HG03108 (cell line): ENCODE measurements around the gene PIK3R6.
"Not testable (repeated sequence)": the region's sequence is repeated elsewhere in the genome, so short reads cannot be mapped to it uniquely, and the experiment has no call there.

ENCODE experiments used
- ATAC-seq: cut with Tn5 transposase; IDR thresholded peaks from one replicate; pipeline ENCODE4 v1.9.1; 2021; ENCODE audit warnings: moderate library complexity; ENCODE audit not compliant: unreplicated experiment

The PIK3R6 gene

DNA sequence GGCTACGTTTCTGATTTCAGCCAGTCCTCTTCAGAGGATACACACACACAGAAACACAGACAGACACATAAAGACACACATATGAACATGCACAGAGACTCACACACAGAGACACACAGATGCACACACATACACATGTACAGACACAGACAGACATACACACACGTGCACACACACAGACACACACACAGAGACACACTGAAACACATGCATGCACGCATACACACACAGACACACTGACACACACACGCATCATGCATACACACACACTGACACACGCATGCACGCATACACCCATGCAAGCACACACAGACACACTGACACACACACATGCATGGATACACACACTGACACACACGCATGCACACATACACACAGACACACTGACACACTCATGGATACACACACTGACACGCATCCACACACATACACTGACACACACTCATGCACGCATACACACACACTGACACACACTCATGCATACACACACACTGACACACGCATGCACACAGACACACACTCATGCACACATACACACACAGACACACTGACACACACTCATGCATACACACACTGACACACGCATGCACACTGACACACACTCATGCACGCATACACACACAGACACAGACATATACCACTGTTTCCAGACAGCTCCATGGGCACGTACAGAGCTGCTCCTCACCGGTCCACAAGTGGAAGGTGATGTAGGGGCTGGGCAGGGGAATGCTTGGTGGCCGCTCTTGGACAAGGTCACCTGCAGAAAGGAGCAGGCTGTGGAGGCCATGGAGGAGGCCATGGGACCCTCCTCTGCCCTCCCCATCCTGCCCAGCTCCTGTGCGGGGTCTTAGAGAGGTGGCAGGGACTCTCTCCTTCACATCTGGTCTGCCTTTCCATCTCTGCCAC lies 38.2 kb downstream of the PIK3R6 start:
- no peak for ATAC-seq

DNA sequence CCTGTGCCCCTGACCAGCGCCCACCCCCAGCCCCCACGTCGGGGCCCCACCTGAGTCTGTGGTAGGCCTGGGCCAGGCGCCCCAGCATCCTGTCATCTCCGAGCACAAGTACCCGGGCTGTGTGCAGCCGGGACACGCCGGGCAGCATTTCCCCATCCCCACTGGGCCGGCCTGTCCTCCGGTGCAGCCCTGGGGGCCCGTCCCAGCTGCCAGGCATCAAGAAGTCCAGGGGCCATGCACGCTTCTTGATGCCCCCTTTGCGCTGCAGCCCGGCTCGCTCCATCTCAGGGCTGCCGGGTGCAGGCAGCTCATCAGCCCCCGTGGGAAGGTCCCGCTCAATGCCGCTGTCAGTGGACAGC lies 39.0 kb downstream of the PIK3R6 start:
- ATAC-seq = no peak

DNA sequence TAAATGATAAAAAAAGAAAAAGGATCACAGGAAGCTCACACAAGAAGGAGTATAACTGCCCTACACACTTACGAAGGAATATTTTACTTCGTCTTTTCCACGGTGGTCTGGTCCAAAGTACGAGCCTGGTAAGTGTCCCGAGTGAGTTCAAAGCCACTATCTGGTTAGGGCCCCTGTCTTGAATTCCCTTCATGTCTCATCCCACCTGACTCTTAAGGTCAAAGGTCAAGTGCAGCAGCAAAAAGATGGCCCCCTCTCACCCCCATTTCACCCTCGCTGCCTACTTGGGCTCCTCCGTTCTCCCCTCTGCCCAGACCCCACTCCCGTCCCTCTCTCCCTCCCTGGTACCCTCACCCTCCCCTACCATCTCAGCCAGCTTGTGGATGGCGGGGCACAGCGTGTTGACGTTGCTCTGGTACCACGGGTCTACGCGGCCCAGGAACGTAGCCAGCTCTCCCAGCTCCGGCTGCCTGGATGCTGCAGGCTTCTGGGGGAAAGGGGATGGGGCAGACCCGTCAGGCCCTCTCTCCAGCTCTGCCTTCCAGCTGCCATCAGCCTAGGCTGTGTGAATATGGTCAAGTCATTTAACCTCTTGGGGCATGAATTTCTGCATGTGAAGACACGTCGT lies 40.6 kb downstream of the PIK3R6 start:
- no peak for ATAC-seq

DNA sequence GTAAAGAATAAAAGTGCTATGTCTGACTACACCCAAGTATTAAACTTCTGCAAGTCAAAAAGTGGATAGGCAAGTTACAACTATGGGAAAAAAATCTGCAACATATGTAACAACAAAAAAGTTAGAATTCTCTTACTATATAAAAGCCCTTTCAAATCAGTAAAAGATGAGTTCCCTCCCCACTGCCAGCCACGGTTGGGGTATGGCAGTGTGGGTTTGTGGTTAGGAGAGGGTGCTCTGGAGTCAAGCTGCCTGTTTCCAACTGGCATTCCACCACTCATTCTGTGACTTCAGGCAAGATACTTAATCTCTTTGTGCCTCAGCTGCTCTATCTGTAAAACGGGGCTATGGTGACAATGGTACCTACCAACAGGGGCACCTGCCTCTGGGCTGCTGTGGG lies 41.7 kb downstream of the PIK3R6 start:
- ATAC-seq = no peak

DNA sequence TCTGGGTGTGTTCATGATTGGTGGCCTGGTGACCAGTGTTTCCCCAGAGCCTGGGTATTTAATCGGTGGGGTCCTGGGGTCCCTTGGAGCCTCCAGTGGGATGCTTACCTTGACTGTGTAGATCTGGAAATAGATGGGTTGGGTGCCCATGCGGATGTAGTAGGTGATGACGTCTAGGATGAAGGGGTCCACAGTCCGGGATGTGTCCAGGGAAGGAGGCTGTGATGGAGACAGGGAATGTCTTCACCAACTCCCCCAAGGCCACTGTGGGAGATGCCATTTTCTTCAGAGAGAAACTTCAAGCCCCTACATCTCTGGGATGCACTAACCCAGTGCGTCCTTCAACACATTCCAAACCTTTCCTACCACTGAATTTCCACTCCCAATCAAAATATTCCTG lies 44.2 kb downstream of the PIK3R6 start:
- ATAC-seq = no peak

DNA sequence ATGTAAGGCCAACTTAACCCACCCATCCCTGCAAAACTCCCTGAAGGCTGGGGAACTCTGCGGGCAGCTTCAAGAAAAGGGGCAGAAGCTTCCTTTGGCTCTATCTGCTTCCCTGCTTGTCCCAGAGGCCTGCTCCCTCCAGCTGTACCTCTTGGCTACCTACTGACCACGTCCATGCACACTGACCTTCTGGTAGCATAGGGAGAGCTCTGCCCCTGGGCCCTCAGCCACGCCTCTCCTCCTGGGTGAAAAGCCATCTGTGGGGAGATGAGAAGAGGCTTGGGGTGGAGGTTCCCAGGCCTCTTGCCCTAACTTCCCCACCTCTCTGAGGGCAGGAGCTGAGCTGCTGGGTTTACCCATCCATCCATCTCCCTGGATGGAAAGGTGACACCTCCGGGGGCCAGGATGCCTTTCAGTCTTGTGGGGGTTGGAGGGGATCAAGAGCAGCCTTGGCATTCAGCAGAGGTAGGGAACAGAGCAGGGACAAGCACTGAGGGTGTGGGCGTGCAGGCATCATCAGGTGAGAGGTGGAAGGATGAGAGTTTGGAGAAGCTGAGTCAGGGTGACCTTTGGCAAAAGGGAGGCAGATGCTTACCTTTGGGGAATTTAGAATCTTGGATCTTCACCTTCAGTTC lies 45.0 kb downstream of the PIK3R6 start:
- ATAC-seq = no peak

DNA sequence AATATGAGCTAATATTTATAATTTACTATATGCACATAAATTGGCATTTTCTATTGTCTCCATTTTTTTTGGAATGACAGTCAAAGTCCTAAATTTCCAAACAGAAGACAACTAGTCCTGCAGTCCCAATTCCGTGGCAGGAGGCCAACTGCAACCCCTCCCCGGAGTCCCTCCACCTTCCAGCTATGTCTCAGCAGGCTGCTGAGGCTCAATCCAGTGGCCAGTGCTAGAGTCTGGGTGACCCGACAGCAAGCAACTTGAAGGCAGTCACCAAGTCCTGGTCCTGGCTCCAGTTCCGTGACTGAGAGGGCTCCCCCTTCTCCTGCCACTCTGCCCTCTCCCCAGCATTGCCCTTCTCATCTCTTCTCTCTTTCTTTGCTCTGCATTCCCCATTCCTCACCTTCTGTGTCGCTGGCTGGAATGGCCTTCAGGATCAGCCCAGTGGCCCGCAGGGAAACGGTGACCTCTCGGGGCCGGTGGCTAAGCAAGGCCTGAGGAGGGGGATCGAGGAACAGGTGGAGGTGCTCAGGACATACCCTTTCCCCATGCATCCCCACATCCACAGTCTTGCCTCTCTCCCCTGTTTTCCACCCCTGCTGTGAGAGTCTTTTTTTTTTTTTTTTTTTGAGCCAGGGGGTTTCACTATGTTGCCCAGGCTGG lies 45.9 kb downstream of the PIK3R6 start:
- ATAC-seq = no peak

DNA sequence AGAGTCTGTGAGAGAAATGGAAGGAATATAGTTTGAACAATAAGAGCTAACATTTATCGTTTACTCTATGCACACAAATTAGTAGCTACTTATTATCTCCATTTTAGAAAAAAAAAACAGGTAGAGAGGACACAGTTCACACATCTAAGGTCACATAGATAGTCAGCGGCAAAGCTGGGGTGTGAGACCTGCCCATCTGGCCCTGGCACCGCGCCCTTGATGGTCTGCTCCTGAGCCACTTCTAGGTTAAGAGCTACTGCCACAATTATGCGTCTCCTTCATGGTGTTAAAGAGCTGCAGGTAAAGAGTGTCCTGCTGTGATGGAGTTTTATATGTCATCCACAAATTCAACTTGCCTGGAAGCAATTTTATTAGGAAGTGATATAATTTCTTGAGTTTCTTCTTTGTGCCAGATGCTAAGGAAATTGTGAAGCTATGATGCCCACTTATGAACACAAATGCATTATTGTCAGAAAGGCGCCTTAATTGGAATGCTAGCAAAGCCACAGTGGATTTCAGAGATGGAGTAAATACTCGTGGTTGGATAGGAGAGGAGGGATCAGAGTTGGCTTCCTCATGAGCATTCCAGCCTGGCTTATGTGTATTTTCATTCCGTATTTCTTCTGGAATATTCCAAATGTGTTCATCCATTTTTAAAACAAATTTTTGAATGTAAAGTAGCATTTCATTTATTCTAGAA lies 47.0 kb downstream of the PIK3R6 start:
- ATAC-seq = no peak

DNA sequence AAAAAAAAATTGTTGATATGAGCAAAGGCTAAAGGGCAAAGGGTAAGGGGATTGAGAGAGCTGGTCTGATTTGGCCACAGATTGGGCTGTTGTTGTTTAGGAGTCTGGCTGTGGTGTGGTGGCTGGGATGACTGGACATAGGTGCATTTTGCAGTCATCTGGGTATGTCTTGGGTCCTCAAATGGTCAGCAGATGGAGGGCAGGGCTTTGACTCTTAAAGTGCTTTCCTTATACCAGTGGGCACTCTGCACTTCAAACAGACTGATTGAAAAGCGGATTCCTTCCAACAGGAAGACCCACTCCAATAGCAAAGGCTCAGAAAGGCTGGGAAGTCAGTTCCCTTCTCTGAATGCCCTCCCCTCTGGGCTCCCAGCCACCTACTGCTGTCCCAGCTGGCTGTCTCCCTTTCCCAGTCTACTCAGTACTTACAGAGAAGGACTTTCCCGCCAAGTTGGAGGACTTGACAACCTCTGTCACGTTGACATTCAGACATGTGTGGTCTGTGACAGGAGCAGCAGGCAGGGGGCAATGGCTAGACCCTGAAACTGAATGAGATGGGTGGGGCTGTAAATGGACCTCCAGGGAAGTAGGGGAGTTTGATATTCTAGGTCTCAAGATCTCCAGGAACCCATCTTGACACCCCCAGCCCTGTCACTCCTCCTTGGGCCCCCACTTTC lies 48.7 kb downstream of the PIK3R6 start:
- ATAC-seq = no peak

DNA sequence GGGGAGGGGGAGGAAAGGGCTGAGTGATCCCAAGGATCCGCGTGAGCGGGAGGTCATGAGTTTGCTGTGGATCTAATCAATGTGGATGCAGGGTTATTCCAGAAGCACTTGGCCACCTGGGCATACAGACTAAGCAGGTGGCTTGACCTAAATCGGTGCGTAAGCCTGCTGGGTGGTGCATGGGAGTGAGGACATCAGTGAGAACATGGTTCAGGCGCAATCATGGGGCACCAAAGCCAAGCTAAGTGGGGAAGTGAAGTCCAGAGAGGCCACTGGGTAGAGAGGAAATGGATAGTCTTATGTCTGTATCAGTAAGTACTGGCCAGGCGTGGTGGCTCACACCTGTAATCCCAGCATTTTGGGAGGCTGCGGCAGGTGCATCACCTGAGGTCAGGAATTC lies 49.4 kb downstream of the PIK3R6 start:
- no peak for ATAC-seq

DNA sequence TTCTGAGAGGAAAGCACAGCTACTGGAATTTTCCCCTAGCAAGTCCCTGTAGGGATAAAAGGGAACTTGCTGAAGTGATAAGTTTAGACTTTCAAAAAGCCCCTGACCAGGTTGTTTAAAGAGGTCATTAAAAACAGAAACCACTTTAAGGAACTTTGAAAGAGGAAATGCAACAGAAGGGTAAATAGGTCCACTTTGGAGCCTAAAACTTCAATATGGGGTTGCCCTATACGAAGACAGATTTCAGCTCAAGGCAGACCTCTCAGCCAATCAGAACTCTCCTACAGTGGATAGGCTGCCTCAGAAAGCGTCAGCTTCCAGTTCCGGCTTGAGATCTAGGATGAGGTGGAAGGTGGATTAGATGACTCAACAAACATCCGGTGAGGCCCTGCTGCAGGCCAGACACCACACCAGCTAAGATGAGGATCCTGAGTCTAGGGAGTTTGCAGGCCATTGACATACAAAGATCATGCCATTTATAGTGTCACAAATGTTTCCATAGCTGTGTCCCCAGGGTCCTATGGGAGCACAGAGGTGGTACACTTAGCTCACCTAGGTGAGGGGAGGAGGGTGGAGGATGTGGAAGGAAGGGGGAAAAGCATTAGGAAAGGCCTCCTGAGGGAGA lies 60.4 kb downstream of the PIK3R6 start:
- ATAC-seq = peak; percentile 82

DNA sequence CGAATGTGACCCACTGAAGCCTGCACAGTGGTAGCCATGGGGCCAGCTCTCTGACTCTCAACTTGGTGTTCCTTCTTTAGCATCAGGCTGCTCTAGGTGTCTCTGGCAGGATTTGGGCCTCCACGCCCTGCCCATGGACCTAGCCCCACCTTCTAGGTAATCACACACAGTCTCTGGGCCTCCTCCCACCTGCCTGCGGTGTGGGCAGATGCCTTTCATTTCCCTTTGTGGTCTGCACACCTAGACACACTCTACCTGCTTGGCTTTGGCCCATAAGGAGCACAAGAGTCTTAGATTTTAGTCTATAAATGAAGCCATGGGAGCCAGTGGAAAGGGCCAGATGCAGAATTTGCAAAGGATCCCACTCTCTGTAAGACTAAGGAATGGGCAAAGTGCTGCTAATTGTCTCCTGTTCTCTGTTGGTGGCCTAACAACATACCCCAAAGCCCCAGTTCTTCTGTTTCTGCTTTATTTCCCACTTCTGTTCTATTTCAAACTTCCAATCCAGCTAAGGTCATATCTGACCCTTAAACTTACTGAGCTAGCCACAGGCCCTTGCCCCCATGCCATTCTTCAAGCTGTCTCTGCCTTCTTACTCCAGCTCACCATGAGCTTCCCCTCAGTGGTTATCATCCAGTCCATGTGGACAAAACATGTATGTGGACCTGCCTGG lies 61.1 kb downstream of the PIK3R6 start:
- ATAC-seq = no peak

DNA sequence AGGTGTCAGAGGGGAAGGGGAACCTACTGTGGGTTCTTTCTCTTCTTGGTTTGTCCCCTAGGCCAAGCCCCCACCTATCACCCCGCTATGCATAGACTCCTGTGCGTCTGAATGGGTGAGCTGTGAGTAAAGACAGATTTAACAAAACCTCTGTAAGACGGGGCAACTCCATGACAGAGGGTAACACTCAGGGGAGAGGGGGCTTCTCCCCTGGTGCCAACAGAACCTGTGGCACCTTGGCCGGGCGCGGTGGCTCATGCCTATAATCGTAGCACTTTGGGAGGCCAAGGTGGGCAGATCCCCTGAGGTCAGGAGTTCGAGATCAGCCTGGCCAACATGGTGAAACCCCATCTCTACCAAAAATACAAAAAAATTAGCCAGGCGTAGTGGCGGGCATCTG lies 62.1 kb downstream of the PIK3R6 start:
- not testable (repeated sequence) for ATAC-seq

DNA sequence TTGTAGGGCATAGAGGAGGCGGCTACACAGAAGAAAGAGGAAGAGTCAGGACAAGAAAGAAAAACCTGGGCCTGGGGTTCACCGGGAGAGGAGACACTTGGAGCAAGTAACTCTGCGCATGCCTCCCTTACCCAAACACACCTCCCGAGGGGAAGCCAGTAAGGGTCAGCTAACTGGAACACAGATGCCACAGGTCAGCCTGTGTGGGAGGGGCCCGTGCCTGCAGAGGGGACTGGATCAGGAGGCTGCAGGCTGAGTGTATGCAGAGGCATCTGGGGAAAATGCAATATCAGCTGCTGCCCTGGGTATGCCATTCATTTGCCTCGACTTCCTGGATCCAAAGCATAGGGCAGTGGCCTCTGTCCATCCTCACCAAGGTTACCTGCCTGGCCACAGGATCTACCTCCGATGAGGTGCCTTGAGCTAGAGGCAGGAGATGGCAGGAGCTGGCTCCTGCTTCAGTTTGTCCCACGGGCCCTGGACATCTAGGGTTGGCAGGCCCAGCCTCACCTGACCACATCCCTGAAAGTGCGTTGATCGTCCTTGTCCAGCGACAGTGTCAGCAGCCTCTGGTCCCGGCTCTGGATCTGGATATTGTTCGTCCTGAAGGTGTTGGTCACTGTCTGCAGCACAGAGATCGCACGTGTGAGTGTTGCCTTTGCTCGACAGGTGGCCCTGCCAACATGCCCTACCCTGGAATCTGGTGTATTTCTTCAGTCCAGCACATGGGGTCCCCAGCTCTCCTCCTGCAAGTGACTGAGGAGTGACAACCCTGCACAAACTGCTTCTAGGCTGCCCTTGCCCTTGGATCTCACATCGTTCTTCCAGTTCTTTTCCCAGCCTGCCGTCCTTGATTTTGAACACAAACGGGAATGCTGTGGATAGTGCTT lies 63.7 kb downstream of the PIK3R6 start:
- no peak for ATAC-seq

DNA sequence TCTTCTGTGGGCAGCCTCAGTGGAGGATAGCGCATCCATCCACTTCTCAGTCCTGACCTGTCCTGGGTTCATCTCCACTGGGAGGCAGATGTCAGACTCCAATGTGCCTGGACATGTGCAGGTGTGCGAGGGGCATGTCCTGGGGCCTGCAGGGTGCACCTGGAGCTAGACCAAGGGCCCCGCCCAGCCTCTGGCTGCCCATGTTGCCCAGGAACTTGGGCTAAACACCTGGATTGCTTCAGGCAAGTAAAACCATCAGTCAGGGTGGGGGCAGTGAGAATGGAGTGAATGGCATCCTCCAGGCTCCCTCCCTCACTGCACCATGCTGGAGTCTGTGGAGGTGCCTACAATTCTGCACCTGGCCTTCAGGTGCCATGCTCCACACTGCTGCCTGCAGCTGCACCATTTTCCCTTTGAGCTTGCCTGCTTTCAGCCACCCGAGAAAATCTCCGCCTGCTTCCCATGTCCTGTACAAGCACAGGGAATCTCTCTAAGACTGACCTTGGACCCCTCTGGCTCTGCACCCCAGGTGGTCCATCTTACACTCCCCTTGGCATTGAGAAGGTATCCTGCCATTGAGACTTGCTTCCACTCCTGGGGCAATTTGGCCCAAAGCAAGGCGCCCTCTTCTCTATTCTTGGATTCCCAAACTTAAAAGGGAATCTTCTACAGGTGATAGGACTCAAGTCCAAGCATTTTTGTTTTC lies 66.2 kb downstream of the PIK3R6 start:
- no peak for ATAC-seq

DNA sequence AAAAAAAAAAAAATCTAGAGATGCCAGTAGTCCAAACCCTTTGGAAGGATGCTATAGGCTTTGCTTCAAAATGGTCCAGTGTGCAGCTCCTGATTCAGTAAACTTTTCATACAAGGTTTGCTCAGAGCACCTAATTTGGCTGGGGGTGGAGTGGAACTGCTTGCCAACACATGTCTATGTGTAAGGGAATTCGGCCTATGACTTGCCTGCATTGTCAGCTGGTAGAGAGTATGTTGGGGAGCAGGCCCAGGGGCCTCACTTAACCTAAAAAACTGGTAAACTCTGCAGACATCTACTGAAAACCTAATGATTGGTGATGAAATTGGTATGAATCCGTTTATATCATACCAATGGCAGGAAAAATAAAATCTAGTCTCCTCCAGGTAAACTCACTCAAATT lies 66.8 kb downstream of the PIK3R6 start:
- ATAC-seq = no peak

DNA sequence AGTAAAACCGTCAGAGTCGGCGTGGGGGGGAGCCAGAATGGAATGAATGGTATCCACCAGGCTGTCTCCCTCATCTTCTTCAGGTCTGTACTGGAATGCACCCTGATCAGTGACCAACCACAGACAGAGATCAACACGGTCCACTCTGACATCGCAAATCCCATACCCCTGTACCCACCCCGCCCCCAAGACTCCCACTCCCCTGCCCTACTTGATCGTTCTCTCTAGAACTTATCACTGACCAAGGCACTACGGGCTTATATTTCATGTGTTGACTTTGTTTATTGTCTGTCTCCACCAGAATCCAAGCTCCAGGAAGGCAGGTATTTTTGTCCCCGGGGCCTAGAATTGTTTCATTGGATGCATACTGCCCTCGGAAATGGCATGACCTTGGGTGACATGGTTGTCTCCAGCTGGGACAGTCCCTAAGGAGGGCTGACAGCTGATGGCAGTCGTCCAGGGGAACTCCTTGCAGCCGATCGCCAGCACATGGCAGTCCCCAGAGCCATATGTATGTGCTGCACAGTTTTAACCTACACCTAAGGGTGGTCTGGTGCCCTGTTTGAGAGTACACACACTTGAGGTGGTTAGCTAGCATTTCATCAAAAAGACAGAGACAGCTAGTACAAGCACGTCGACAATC lies 67.8 kb downstream of the PIK3R6 start:
- no peak for ATAC-seq
